NCI-H510A treated with DMSO at 0.1 percent for 48 hours (cell line): ENCODE data around the gene CGNL1.

Experiments used
- DNase-seq: peaks from one replicate; lab custom pipeline; 2025; lab: John Stamatoyannopoulos, UW

Gene CGNL1

GRCh38 chr15:57354436-57355123, 21.7 kb upstream of the CGNL1 start:
- DNase-seq, result peak; percentile 51

- DNase-seq, result peak; percentile 22
Measured at GRCh38 chr15:57355259-57355658, 21.0 kb upstream of the CGNL1 start.

- no peak for DNase-seq
Measured at GRCh38 chr15:57356178-57356577, 20.1 kb upstream of the CGNL1 start.

- no peak for DNase-seq
Measured at GRCh38 chr15:57356636-57357035, 19.7 kb upstream of the CGNL1 start.

GRCh38 chr15:57357799-57358198, 18.5 kb upstream of the CGNL1 start:
- no peak for DNase-seq

GRCh38 chr15:57358571-57358970, 17.7 kb upstream of the CGNL1 start:
- DNase-seq, result no peak

GRCh38 chr15:57363661-57364060, 12.6 kb upstream of the CGNL1 start:
- DNase-seq, result no peak

- DNase-seq, result no peak
Measured at GRCh38 chr15:57364282-57365007, 11.9 kb upstream of the CGNL1 start.

- no peak for DNase-seq
Measured at GRCh38 chr15:57367556-57367955, 8.7 kb upstream of the CGNL1 start.

GRCh38 chr15:57370929-57371328, 5.4 kb upstream of the CGNL1 start:
- DNase-seq, result no peak

GRCh38 chr15:57373251-57373881, 2.9 kb upstream of the CGNL1 start:
- DNase-seq, result no peak

- no peak for DNase-seq
Measured at GRCh38 chr15:57373882-57374276, 2.4 kb upstream of the CGNL1 start.

GRCh38 chr15:57376696-57377477, 582 bp downstream of the CGNL1 start:
- no peak for DNase-seq

- DNase-seq, result peak; percentile 69
Measured at GRCh38 chr15:57377478-57377847, 1.2 kb downstream of the CGNL1 start.

GRCh38 chr15:57379487-57379886, 3.2 kb downstream of the CGNL1 start:
- DNase-seq, result no peak

- no peak for DNase-seq
Measured at GRCh38 chr15:57380854-57381253, 4.5 kb downstream of the CGNL1 start.

GRCh38 chr15:57382215-57382614, 5.9 kb downstream of the CGNL1 start:
- peak; percentile 89 for DNase-seq

- DNase-seq, result no peak
Measured at GRCh38 chr15:57382969-57383368, 6.7 kb downstream of the CGNL1 start.

- DNase-seq, result no peak
Measured at GRCh38 chr15:57384024-57384423, 7.7 kb downstream of the CGNL1 start.

GRCh38 chr15:57384816-57385215, 8.5 kb downstream of the CGNL1 start:
- DNase-seq, result no peak

- no peak for DNase-seq
Measured at GRCh38 chr15:57385923-57386390, 9.7 kb downstream of the CGNL1 start.

- no peak for DNase-seq
Measured at GRCh38 chr15:57386976-57387375, 10.7 kb downstream of the CGNL1 start.
